AG09309 (cell line): ENCODE data around the gene PIK3C3.
A peak's percentile ranks its signal among the peaks of the same experiment; 100 is the strongest.
"Not testable (repeated sequence)": the region's sequence is repeated elsewhere in the genome, so short reads cannot be mapped to it uniquely, and the experiment has no call there.

Experiments used
- DNase-seq: peaks from one replicate; pipeline ENCODE4 v3.0.0-alpha.2; 2010; ENCODE audit warnings: low read depth
- H3K4me3 ChIP-seq: 2 replicates; pipeline ENCODE4 v1.5.1; 2011; ENCODE audit warnings: mild to moderate bottlenecking, low read depth, low read length, moderate library complexity; ENCODE audit not compliant: control insufficient read depth
- TF ChIP-seq, protein P1 (sequence below): IDR thresholded peaks from 2 replicates; pipeline ENCODE4 v1.5.1; 2011; ENCODE audit warnings: mild to moderate bottlenecking, low read depth, low read length, inconsistent platforms; ENCODE audit not compliant: insufficient read depth, control insufficient read depth; ENCODE audit errors: missing control alignments

Gene PIK3C3

GRCh38 chr18:42038936-42039335 is 83.9 kb downstream of the PIK3C3 start:
- H3K4me3 ChIP-seq = no peak overlapping the region
- peak; percentile 94 for DNase-seq
- TF ChIP-seq, protein P1, sequence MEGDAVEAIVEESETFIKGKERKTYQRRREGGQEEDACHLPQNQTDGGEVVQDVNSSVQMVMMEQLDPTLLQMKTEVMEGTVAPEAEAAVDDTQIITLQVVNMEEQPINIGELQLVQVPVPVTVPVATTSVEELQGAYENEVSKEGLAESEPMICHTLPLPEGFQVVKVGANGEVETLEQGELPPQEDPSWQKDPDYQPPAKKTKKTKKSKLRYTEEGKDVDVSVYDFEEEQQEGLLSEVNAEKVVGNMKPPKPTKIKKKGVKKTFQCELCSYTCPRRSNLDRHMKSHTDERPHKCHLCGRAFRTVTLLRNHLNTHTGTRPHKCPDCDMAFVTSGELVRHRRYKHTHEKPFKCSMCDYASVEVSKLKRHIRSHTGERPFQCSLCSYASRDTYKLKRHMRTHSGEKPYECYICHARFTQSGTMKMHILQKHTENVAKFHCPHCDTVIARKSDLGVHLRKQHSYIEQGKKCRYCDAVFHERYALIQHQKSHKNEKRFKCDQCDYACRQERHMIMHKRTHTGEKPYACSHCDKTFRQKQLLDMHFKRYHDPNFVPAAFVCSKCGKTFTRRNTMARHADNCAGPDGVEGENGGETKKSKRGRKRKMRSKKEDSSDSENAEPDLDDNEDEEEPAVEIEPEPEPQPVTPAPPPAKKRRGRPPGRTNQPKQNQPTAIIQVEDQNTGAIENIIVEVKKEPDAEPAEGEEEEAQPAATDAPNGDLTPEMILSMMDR = no peak

- H3K4me3 ChIP-seq = no peak overlapping the region
- DNase-seq = no peak
Measured at GRCh38 chr18:42039396-42039795, 84.4 kb downstream of the PIK3C3 start.

GRCh38 chr18:42041793-42042192 is 86.8 kb downstream of the PIK3C3 start:
- DNase-seq = no peak
- no peak overlapping the region for H3K4me3 ChIP-seq
- TF ChIP-seq, protein P1 = no peak

More at GRCh38 chr18:42039396-42039795, 84.4 kb downstream of the PIK3C3 start:
- TF ChIP-seq, protein P1 = no peak

DNA sequence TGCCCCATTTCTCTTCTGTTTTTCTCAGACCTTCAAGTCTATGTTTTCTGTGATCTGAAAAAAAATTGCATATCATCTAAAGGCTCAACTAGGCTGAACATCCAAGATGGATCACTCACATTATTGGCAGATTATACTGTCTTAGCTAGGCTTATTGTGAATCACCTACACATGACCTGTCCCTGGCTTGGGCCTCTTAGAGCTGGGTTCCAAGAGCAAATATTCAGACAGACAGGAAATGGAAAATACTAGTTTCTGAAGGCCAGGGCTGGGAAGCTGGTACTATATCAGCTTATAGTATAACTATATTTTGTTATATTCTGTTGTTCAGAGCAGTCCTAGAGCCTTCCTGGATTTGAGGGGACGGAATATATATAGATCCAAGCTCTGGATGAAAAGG is 90.3 kb downstream of the PIK3C3 start:
- no peak overlapping the region for H3K4me3 ChIP-seq
- TF ChIP-seq, protein P1 = no peak
- DNase-seq = no peak

GRCh38 chr18:42047721-42048120 is 92.7 kb downstream of the PIK3C3 start:
- H3K4me3 ChIP-seq = no peak overlapping the region
- DNase-seq = no peak
- TF ChIP-seq, protein P1 = no peak

DNA sequence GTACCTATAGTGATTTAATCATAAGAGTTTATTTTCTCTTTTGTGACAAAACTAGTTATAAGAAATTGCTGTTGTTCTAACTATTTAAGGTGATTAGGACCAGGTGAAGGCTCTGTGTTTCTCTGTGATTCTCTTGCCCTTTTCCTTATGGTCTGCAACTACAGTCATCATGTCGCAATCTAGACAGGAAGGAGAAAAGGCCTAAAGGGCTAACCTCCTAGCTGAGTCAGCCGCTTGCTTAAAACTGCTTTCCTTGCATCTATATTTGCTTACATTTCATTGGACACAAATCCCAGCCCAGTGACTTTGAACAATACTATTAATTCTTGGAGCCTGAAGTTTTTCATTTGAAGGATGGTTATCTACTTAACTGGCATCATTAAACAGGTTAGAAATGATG is 93.1 kb downstream of the PIK3C3 start:
- TF ChIP-seq, protein P1 = no peak
- H3K4me3 ChIP-seq = no peak overlapping the region
- DNase-seq = peak; percentile 71

DNA sequence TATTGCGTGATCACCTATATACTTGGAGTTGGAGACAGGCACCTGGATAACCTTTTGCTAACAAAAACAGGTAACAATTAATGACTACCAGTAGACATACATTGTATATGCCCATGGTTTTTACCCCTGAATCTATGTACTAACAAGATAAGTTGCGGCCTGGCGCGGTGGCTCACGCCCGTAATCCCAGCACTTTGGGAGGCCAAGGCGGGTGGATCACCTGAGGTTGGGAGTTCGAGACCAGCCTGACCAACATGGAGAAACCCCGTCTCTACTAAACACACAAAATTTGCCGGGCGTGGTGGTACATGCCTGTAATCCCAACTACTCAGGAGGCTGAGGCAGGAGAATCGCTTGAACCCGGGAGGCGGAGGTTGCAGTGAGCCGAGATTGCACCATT is 94.5 kb downstream of the PIK3C3 start:
- H3K4me3 ChIP-seq, DNase-seq: not testable (repeated sequence)

GRCh38 chr18:42051411-42051810 is 96.4 kb downstream of the PIK3C3 start:
- TF ChIP-seq, protein P1 = no peak
- no peak overlapping the region for H3K4me3 ChIP-seq
- DNase-seq = no peak
